ENCODE measurements around the gene NCAM1.

DNA sequence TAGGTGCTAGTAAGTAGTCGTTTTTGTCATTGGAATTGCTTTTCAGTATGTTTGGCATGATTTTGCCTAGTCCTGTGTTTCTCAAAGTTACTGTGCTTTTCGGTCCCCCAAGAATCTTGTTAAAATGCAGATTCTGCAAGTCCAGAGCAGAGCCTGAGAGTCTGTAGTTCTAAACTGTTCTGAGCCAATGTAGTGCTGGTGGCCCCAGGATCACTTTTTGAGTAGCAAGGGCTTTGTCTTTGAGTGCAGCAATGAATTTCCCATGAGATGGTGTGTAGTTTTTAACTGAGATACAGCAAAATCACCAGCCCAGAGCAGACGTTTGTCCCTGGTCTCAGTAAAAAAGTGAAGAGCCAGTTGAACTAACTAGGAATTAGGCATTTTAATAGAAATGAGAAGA lies 122.4 kb downstream of the NCAM1 start:
- TF ChIP-seq CTCF (IDR thresholded peaks at IDR 0.05; ENCODE audit: borderline replicate concordance, extremely low read depth, low read length, poor library complexity, severe bottlenecking) (no peak), EZH2 (IDR thresholded peaks at IDR 0.05; ENCODE audit: borderline replicate concordance, low read depth, low read length, severe bottlenecking) (no peak)
